GM12872 (cell line): ENCODE measurements around the gene LHX3.

Source experiments
- TF ChIP-seq, protein P1 (sequence below): IDR thresholded peaks from 3 replicates; pipeline ENCODE4 v1.5.1; 2011; ENCODE audit warnings: low read depth, mild to moderate bottlenecking, low read length, moderate library complexity; ENCODE audit not compliant: insufficient read depth

LHX3 gene

GRCh38 chr9:136155576-136155975, 49.4 kb downstream of the LHX3 start:
- TF ChIP-seq, protein P1, sequence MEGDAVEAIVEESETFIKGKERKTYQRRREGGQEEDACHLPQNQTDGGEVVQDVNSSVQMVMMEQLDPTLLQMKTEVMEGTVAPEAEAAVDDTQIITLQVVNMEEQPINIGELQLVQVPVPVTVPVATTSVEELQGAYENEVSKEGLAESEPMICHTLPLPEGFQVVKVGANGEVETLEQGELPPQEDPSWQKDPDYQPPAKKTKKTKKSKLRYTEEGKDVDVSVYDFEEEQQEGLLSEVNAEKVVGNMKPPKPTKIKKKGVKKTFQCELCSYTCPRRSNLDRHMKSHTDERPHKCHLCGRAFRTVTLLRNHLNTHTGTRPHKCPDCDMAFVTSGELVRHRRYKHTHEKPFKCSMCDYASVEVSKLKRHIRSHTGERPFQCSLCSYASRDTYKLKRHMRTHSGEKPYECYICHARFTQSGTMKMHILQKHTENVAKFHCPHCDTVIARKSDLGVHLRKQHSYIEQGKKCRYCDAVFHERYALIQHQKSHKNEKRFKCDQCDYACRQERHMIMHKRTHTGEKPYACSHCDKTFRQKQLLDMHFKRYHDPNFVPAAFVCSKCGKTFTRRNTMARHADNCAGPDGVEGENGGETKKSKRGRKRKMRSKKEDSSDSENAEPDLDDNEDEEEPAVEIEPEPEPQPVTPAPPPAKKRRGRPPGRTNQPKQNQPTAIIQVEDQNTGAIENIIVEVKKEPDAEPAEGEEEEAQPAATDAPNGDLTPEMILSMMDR = no peak

GRCh38 chr9:136154943-136155342, 50.0 kb downstream of the LHX3 start:
- TF ChIP-seq, protein P1 = no peak

DNA sequence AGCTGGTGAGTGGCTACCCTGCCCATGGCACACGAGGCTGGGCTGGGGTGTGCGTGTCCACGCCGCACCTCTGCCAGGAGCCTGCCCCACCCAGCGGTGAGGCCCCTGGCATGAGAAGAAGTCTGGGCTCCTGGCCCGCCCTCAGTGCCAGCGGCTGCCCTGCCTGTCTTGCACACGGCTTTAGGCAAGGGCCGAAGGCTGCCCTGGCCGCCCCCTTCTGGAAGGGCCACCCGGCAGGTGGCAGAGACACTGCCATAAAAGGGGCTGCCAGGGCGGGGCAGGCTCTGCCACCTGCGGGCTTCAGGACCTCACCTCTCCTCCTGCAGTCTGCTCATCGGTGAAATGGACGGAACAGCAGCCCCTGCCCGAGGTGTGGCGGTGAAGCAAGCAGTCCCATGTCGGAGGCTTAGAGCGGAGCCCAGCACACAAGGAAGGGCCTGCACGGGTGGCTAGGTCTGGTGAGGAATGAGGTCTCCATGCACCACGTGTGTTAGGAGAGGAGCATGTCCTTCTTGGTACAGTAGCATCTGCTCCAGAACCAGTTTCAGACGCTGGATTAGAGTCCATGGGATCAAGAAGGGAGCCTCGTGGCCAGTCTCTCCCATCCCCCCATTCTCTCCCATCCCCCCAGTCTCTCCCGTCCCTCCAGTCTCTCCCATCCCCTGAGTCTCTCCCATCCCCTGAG, 51.4 kb downstream of the LHX3 start:
- TF ChIP-seq, protein P1 = no peak

DNA sequence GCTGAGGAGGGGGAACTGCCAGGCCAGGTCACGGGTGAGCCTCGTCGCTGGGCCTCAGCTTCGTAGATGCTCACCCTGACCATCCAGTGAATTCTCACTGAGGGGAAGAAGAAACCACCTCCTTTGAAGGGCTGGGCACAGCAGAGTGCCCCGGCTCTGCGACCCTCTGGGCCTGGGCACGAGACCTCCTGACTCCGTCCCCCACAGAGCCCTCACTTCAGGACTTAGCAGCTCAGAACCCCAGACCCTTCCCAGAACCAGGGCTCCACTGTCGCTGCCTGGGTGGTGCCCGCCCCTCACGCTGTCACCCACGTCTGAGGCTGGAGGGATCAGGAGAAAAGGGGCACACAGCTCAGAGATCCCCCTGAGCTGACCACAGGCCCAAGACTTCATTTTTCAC, 52.0 kb downstream of the LHX3 start:
- TF ChIP-seq, protein P1 = no peak

GRCh38 chr9:136152543-136152866, 52.4 kb downstream of the LHX3 start:
- TF ChIP-seq, protein P1 = no peak

- TF ChIP-seq, protein P1 = no peak
These were observed 52.9 kb downstream of the LHX3 start for GRCh38 chr9:136151848-136152542.

DNA sequence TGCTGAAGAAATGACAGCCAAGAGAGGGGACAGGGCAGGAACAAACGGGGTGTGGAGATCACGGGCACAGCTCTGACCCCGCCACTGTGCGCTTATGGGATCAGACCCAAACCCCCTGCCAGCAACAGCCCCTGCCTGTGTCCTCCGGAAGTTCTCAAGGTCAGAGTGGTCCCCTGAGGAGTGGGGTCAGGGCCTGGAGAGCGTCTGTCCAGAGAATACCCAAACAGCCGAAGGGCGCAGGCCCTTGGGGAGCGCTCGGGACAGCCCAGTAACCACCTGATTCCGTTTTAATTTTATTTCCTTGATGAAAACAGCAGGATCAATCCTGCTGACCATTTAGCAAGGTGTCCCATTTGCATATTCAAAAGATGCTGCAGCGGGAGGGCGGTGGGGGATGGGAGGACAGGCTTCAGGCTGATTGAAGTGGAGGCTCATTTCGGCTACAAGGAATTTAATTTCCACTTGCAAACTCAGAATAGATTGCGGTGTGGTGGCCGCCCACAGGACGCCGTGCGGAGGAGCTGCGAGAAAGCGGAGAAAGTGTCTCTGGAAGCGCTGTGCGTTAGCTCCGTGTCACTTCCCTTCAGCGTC, 53.6 kb downstream of the LHX3 start:
- TF ChIP-seq, protein P1 = no peak
